BJ (cell line): Measurements from ENCODE around the gene NFIA. TPM values are rescaled to one million over a fixed set of nuclear protein-coding genes. Genes with fewer than 3 reads are reported as not detected.

Source experiments
- CTCF ChIA-PET: fragments of 350-600 bp; formaldehyde crosslinking; extraction: SDS; loops from one replicate; lab custom pipeline; 2021; ENCODE audit warnings: antibody characterized with exemption, inconsistent platforms; lab: Yijun Ruan, JAX
- POLR2A ChIA-PET: fragments of 300-600 bp; sonication (Branson Sonifier 250); formaldehyde crosslinking; extraction: SDS; loops from one replicate; lab custom pipeline; 2021; ENCODE audit warnings: antibody characterized with exemption; lab: Charles Lee
- DNase-seq: peaks from one replicate; pipeline ENCODE4 v3.0.0-alpha.2; 2011; ENCODE audit warnings: low read depth
- H3K27me3 ChIP-seq: 2 replicates; pipeline ENCODE4 v1.6.0; 2011; ENCODE audit warnings: low read length; ENCODE audit not compliant: control insufficient read depth, insufficient read depth
- H3K36me3 ChIP-seq: 2 replicates; pipeline ENCODE4 v1.5.1; 2011; ENCODE audit warnings: low read length; ENCODE audit not compliant: control insufficient read depth, insufficient read depth
- H3K4me3 ChIP-seq: 2 replicates; pipeline ENCODE4 v1.5.1; 2011; ENCODE audit warnings: low read depth, mild to moderate bottlenecking, control low read depth, low read length
- CTCF ChIP-seq: IDR thresholded peaks from 2 replicates; pipeline ENCODE4 v1.5.1; 2011; ENCODE audit warnings: low read depth, mild to moderate bottlenecking, control low read depth, inconsistent platforms, low read length, moderate library complexity; ENCODE audit not compliant: insufficient read depth
- polyA plus RNA-seq: library from polyadenylated mRNA; depleted of rRNA; stranded (reverse); fragments of >200 nt; gene quantifications from 2 replicates; pipeline ENCODE4 v1.2.3, GENCODE V29; 2011

NFIA gene
- polyA plus RNA-seq, 1 experiment = 4.5 TPM

- no peak for DNase-seq
- POLR2A ChIA-PET = no interaction called here
- no peak for TF ChIP-seq CTCF
Observed at GRCh38 chr1:61119085-61119484, 36.7 kb downstream of the NFIA start.

GRCh38 chr1:61120246-61120840 lies 38.0 kb downstream of the NFIA start:
- CTCF ChIA-PET = no interaction called here
- no peaks in the 10 kb centered on the region for H3K27me3 ChIP-seq
- no peaks in the 10 kb centered on the region for H3K36me3 ChIP-seq
- no peak for DNase-seq
- no peak overlapping the region for H3K4me3 ChIP-seq
- POLR2A ChIA-PET = no interaction called here
- TF ChIP-seq CTCF = no peak

More at GRCh38 chr1:61119085-61119484, 36.7 kb downstream of the NFIA start:
- Histone ChIP-seq H3K36me3 (no peaks in the 10 kb centered on the region), H3K27me3 (no peaks in the 10 kb centered on the region), H3K4me3 (no peak overlapping the region)
- CTCF ChIA-PET = interaction anchor here (1.4 kb wide), 1 partner anchor 59 kb away, joined by 3 read pairs; no protein-coding TSS in a partner anchor

- Histone ChIP-seq H3K36me3 (no peaks in the 10 kb centered on the region), H3K27me3 (no peaks in the 10 kb centered on the region), H3K4me3 (no peak overlapping the region)
- no peak for DNase-seq
- CTCF ChIA-PET = no interaction called here
- POLR2A ChIA-PET = no interaction called here
- no peak for TF ChIP-seq CTCF
Observed at GRCh38 chr1:61120998-61121397, 38.6 kb downstream of the NFIA start.

GRCh38 chr1:61121631-61122030 lies 39.3 kb downstream of the NFIA start:
- H3K4me3 ChIP-seq = no peak overlapping the region
- no peak for DNase-seq
- no peaks in the 10 kb centered on the region for H3K27me3 ChIP-seq
- POLR2A ChIA-PET = no interaction called here
- no peak for TF ChIP-seq CTCF
- no peaks in the 10 kb centered on the region for H3K36me3 ChIP-seq
- CTCF ChIA-PET = no interaction called here

- Histone ChIP-seq H3K36me3 (no peaks in the 10 kb centered on the region), H3K4me3 (no peak overlapping the region), H3K27me3 (no peaks in the 10 kb centered on the region)
- DNase-seq = no peak
- POLR2A ChIA-PET = no interaction called here
- TF ChIP-seq CTCF = no peak
- CTCF ChIA-PET = no interaction called here
Observed at GRCh38 chr1:61122389-61122788, 40.0 kb downstream of the NFIA start.
